ENCODE measurements around the gene USP31.

Gene USP31

DNA sequence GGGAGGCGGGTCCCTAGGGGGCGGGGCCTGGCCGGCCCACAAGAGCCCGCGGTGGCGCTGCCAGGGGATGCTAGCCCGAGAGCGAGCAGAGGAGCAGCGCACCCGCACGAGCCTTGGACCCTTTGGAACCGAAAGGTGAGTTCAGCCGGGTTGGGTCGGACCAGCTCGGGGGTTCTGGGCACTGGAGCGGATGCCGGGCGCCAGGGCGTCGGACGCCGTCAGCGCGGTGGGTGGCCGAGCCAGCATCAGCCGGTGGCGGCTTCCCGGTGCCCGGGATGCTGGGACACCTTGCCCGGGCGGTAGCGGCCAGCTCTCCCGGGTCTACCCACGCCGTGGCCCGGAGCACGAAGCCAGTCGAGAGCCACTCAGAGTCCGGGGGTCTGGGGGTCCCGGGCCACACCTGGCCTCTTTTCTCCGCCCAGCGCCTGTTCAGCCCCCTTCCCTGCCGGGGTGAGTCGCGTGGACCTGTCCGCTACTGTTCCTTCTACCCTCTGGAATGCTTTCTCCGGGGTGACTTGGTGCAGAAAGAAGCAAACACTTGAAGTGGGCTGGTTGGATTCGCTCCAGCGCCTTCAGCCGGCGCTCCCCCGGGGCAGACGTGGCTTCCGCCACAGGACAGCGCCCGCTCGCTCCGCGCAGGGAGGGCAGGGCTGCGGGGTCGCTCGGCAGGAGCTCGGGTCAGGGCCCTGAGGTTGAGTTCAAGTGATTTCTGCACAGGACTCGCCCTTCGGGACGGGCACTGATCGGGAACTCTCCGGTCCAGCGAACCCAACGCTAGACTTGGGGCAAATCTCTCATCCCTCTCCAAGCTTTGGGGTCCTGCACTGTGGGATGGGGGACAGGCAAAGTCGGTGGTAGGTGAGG, 33.7 kb upstream of the USP31 start, which contains the start of gene SCNN1G:
Gene SCNN1G (plus strand): TSS at position 67 of the 864 bp plus-strand sequence. CDS start 3,527 bp downstream, outside the sequence.
- WGBS, 2 experiments, result 6% methylated on average over 71 of the region's 71 CpGs
- Histone ChIP-seq H3K4me3 (ENCODE audit: insufficient read depth, low read depth, low read length) (peak within 1 kb of the TSS; percentile 19), H3K27ac (ENCODE audit: insufficient read depth, low read depth, low read length, poor library complexity, severe bottlenecking) (no peak within 1 kb of the TSS), H3K9me3 (ENCODE audit: control insufficient read depth, low read length) (no peaks in the 10 kb centered on the region), H3K27me3 (ENCODE audit: control insufficient read depth, insufficient read depth, low read length, poor library complexity, severe bottlenecking) (peaks cover 49% of the 10 kb centered on the region), H3K36me3 (ENCODE audit: control insufficient read depth, insufficient read depth, low read length) (no peaks in the 10 kb centered on the region), H3K4me1 (ENCODE audit: control insufficient read depth, insufficient read depth, low read length) (no peaks in the 10 kb centered on the region)

DNA sequence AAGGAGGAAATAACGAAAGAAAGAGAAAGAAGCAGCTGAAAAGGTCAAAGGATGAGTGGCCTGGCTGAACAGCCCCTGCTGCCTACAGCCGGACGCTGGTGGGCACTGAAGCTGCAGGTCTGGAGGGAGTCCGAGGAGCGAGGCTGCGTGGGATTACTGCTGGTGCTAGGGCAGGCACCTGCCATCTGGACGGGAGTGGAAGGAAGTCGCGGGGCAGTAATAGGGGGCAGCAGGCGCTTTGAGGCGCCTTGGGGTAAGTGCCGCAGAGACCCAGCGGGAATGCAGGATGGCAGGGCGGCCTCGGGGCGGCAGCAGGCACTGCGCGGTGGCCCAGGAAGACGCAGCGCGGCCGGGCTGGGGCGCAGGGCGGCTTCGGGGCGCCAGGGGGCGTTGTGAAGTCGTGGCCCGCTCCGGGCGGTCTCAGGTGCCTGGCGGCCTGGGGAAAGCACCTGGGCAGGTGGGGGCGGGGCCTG, 33.0 kb upstream of the USP31 start:
- H3K4me1 ChIP-seq (ENCODE audit: control insufficient read depth, insufficient read depth, low read length), result no peaks in the 10 kb centered on the region
- H3K4me3 ChIP-seq (ENCODE audit: insufficient read depth, low read depth, low read length), result peak overlapping the region; percentile 19
- no peak overlapping the region for H3K27ac ChIP-seq (ENCODE audit: insufficient read depth, low read depth, low read length, poor library complexity, severe bottlenecking)
- no peaks in the 10 kb centered on the region for H3K9me3 ChIP-seq (ENCODE audit: control insufficient read depth, low read length)
- peaks cover 49% of the 10 kb centered on the region for H3K27me3 ChIP-seq (ENCODE audit: control insufficient read depth, insufficient read depth, low read length, poor library complexity, severe bottlenecking)
- 6 to 7% methylated on average over 33 of the region's 33 CpGs for WGBS, 2 experiments
- H3K36me3 ChIP-seq (ENCODE audit: control insufficient read depth, insufficient read depth, low read length), result no peaks in the 10 kb centered on the region

- peaks cover 49% of the 10 kb centered on the region for H3K27me3 ChIP-seq (ENCODE audit: control insufficient read depth, insufficient read depth, low read length, poor library complexity, severe bottlenecking)
These were observed 32.3 kb upstream of the USP31 start for GRCh38 chr16:23181506-23181905.

GRCh38 chr16:23175651-23176050, 26.4 kb upstream of the USP31 start:
- Histone ChIP-seq H3K27me3 (ENCODE audit: control insufficient read depth, insufficient read depth, low read length, poor library complexity, severe bottlenecking) (no peaks in the 10 kb centered on the region), H3K9me3 (ENCODE audit: control insufficient read depth, low read length) (no peaks in the 10 kb centered on the region), H3K4me3 (ENCODE audit: insufficient read depth, low read depth, low read length) (no peak overlapping the region), H3K27ac (ENCODE audit: insufficient read depth, low read depth, low read length, poor library complexity, severe bottlenecking) (no peak overlapping the region), H3K4me1 (ENCODE audit: control insufficient read depth, insufficient read depth, low read length) (no peaks in the 10 kb centered on the region), H3K36me3 (ENCODE audit: control insufficient read depth, insufficient read depth, low read length) (no peaks in the 10 kb centered on the region)

More at GRCh38 chr16:23181506-23181905, 32.3 kb upstream of the USP31 start:
- 95% methylated on average over 4 of the region's 4 CpGs for WGBS, 2 experiments
- Histone ChIP-seq H3K4me1 (ENCODE audit: control insufficient read depth, insufficient read depth, low read length) (no peaks in the 10 kb centered on the region), H3K9me3 (ENCODE audit: control insufficient read depth, low read length) (no peaks in the 10 kb centered on the region), H3K27ac (ENCODE audit: insufficient read depth, low read depth, low read length, poor library complexity, severe bottlenecking) (no peak overlapping the region), H3K36me3 (ENCODE audit: control insufficient read depth, insufficient read depth, low read length) (no peaks in the 10 kb centered on the region), H3K4me3 (ENCODE audit: insufficient read depth, low read depth, low read length) (no peak overlapping the region)

DNA sequence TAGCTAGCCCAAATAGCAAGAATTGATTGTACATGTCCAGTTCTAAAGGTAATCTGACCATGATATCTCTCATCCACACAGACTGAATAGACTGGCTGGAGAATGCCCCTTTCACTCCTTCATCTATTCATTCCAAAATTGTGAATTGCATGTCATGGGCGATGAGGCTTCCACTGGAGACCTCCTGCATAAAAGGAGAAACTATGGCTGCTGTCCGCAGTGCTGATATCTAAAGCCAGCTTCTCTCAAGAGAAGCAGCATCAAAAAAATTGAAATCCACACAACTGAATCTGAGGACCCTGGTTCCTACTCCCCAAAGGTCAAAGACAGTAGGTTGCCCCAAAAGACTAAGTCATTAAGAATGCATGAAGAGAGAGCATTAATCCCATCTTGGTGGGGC, 25.4 kb upstream of the USP31 start:
- H3K27ac ChIP-seq (ENCODE audit: insufficient read depth, low read depth, low read length, poor library complexity, severe bottlenecking), result no peak overlapping the region
- WGBS, 2 experiments, result 51 to 55% methylated on average over 2 of the region's 2 CpGs
- H3K27me3 ChIP-seq (ENCODE audit: control insufficient read depth, insufficient read depth, low read length, poor library complexity, severe bottlenecking), result no peaks in the 10 kb centered on the region
- no peaks in the 10 kb centered on the region for H3K9me3 ChIP-seq (ENCODE audit: control insufficient read depth, low read length)
- H3K4me1 ChIP-seq (ENCODE audit: control insufficient read depth, insufficient read depth, low read length), result no peaks in the 10 kb centered on the region
- no peak overlapping the region for H3K4me3 ChIP-seq (ENCODE audit: insufficient read depth, low read depth, low read length)
- H3K36me3 ChIP-seq (ENCODE audit: control insufficient read depth, insufficient read depth, low read length), result no peaks in the 10 kb centered on the region

- no peaks in the 10 kb centered on the region for H3K36me3 ChIP-seq (ENCODE audit: control insufficient read depth, insufficient read depth, low read length)
- WGBS, 2 experiments, result 90 to 94% methylated on average over 2 of the region's 3 CpGs
- H3K27me3 ChIP-seq (ENCODE audit: control insufficient read depth, insufficient read depth, low read length, poor library complexity, severe bottlenecking), result no peaks in the 10 kb centered on the region
- peaks cover 2% of the 10 kb centered on the region for H3K9me3 ChIP-seq (ENCODE audit: control insufficient read depth, low read length)
- no peak overlapping the region for H3K4me3 ChIP-seq (ENCODE audit: insufficient read depth, low read depth, low read length)
- no peak overlapping the region for H3K27ac ChIP-seq (ENCODE audit: insufficient read depth, low read depth, low read length, poor library complexity, severe bottlenecking)
- no peaks in the 10 kb centered on the region for H3K4me1 ChIP-seq (ENCODE audit: control insufficient read depth, insufficient read depth, low read length)
These were observed 23.7 kb upstream of the USP31 start for GRCh38 chr16:23172994-23173393.

DNA sequence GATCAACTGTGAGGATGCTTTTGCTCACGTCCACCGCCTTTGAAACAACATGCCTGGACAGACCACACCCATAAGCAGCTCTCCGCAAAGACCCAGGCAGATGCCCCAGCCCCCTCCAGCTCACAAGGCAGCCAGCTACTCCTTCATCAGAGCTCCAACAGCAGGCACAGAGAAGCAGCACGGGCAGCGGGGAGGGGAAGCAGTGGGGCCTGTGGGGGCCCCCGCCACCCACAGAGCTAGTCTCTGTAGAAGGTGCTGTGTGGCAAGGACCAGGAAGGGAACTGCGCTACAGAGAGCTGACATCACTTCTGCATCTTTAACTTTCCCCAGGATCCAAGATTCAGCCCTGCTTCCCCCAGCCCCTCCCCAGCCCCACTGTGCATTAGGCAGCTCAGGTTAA, 23.3 kb upstream of the USP31 start:
- H3K4me1 ChIP-seq (ENCODE audit: control insufficient read depth, insufficient read depth, low read length), result no peaks in the 10 kb centered on the region
- 51 to 60% methylated on average over 7 of the region's 7 CpGs for WGBS, 2 experiments

GRCh38 chr16:23164736-23165135, 15.5 kb upstream of the USP31 start:
- Histone ChIP-seq H3K9me3 (ENCODE audit: control insufficient read depth, low read length) (peaks cover 2% of the 10 kb centered on the region), H3K4me1 (ENCODE audit: control insufficient read depth, insufficient read depth, low read length) (no peaks in the 10 kb centered on the region), H3K4me3 (ENCODE audit: insufficient read depth, low read depth, low read length) (no peak overlapping the region), H3K36me3 (ENCODE audit: control insufficient read depth, insufficient read depth, low read length) (no peaks in the 10 kb centered on the region), H3K27me3 (ENCODE audit: control insufficient read depth, insufficient read depth, low read length, poor library complexity, severe bottlenecking) (no peaks in the 10 kb centered on the region), H3K27ac (ENCODE audit: insufficient read depth, low read depth, low read length, poor library complexity, severe bottlenecking) (no peak overlapping the region)
- WGBS, 2 experiments, result 73 to 80% methylated on average over 2 to 4 of the region's 4 CpGs

More for the DNA sequence above, 23.3 kb upstream of the USP31 start:
- Histone ChIP-seq H3K36me3 (ENCODE audit: control insufficient read depth, insufficient read depth, low read length) (no peaks in the 10 kb centered on the region), H3K27me3 (ENCODE audit: control insufficient read depth, insufficient read depth, low read length, poor library complexity, severe bottlenecking) (no peaks in the 10 kb centered on the region), H3K4me3 (ENCODE audit: insufficient read depth, low read depth, low read length) (no peak overlapping the region), H3K27ac (ENCODE audit: insufficient read depth, low read depth, low read length, poor library complexity, severe bottlenecking) (no peak overlapping the region), H3K9me3 (ENCODE audit: control insufficient read depth, low read length) (peaks cover 2% of the 10 kb centered on the region)

DNA sequence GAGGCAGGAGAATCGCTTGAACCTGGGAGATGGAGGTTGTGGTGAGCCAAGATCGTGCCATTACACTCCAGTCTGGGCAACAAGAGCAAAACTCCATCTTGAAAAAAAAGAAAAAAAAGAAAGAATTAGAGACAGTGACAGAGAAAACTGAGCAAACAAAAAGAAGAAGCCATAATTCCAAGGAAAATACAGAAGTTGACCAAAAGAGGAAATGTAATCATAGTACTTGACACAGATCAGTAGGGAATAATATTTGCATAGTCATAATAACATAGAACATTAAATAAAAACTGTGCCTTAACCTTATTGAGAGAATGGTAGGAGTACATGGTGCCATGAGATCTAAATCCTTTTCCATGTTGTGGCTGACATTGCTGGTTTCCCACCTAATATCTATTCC, 14.7 kb upstream of the USP31 start:
- Histone ChIP-seq H3K36me3 (ENCODE audit: control insufficient read depth, insufficient read depth, low read length) (no peaks in the 10 kb centered on the region), H3K4me3 (ENCODE audit: insufficient read depth, low read depth, low read length) (no peak overlapping the region), H3K27me3 (ENCODE audit: control insufficient read depth, insufficient read depth, low read length, poor library complexity, severe bottlenecking) (no peaks in the 10 kb centered on the region), H3K9me3 (ENCODE audit: control insufficient read depth, low read length) (no peaks in the 10 kb centered on the region), H3K27ac (ENCODE audit: insufficient read depth, low read depth, low read length, poor library complexity, severe bottlenecking) (no peak overlapping the region), H3K4me1 (ENCODE audit: control insufficient read depth, insufficient read depth, low read length) (no peaks in the 10 kb centered on the region)
- WGBS, 2 experiments, result 97 to 100% methylated on average over 2 of the region's 2 CpGs

- Histone ChIP-seq H3K27ac (ENCODE audit: insufficient read depth, low read depth, low read length, poor library complexity, severe bottlenecking) (no peak overlapping the region), H3K27me3 (ENCODE audit: control insufficient read depth, insufficient read depth, low read length, poor library complexity, severe bottlenecking) (no peaks in the 10 kb centered on the region), H3K9me3 (ENCODE audit: control insufficient read depth, low read length) (no peaks in the 10 kb centered on the region), H3K36me3 (ENCODE audit: control insufficient read depth, insufficient read depth, low read length) (no peaks in the 10 kb centered on the region), H3K4me3 (ENCODE audit: insufficient read depth, low read depth, low read length) (no peak overlapping the region), H3K4me1 (ENCODE audit: control insufficient read depth, insufficient read depth, low read length) (no peaks in the 10 kb centered on the region)
- WGBS, 2 experiments, result 76 to 94% methylated on average over 3 of the region's 3 CpGs
These were observed 11.3 kb upstream of the USP31 start for GRCh38 chr16:23160574-23160973.
